ENCODE data around the gene JAZF1. TPM values are rescaled to one million over a fixed set of nuclear protein-coding genes. Genes with fewer than 3 reads are reported as not detected.

Gene JAZF1
- polyA plus RNA-seq, 2 donors: 1.6 to 3.5 TPM

GRCh38 chr7:28180031-28180363, 598 bp downstream of the JAZF1 start:
- H3K27ac ChIP-seq (ENCODE audit: low read depth in 2 of 2, low read length in 1 of 2): peak overlapping the region; percentile 42 to 87
- no peaks in the 10 kb centered on the region for H3K36me3 ChIP-seq (ENCODE audit: control insufficient read depth in 2 of 2, insufficient read depth in 2 of 2, low read length in 1 of 2)
- no peaks in the 10 kb centered on the region for H3K4me1 ChIP-seq (ENCODE audit: control insufficient read depth in 2 of 2, insufficient read depth in 2 of 2, low read length in 1 of 2)
- H3K9me3 ChIP-seq (ENCODE audit: control insufficient read depth in 2 of 2, insufficient read depth in 1 of 2, low read depth in 1 of 2, low read length in 1 of 2): no peaks in the 10 kb centered on the region
- peak overlapping the region; percentile 65 to 94 for H3K4me3 ChIP-seq (ENCODE audit: low read depth in 1 of 2, low read length in 2 of 2)
- WGBS, 2 donors: 0 to 3% methylated on average over 3 to 55 of the region's 55 CpGs
- no peaks in the 10 kb centered on the region for H3K27me3 ChIP-seq (ENCODE audit: control insufficient read depth in 1 of 2, insufficient read depth in 2 of 2, low read length in 2 of 2)

- H3K4me1 ChIP-seq (ENCODE audit: control insufficient read depth in 2 of 2, insufficient read depth in 2 of 2, low read length in 1 of 2): no peaks in the 10 kb centered on the region
- no peaks in the 10 kb centered on the region for H3K9me3 ChIP-seq (ENCODE audit: control insufficient read depth in 2 of 2, insufficient read depth in 1 of 2, low read depth in 1 of 2, low read length in 1 of 2)
- 2% methylated on average over 53 to 96 of the region's 96 CpGs for WGBS, 2 donors
- H3K27me3 ChIP-seq (ENCODE audit: control insufficient read depth in 1 of 2, insufficient read depth in 2 of 2, low read length in 2 of 2): no peaks in the 10 kb centered on the region
- no peaks in the 10 kb centered on the region for H3K36me3 ChIP-seq (ENCODE audit: control insufficient read depth in 2 of 2, insufficient read depth in 2 of 2, low read length in 1 of 2)
- H3K4me3 ChIP-seq (ENCODE audit: low read depth in 1 of 2, low read length in 2 of 2): peak overlapping the region; percentile 65 to 94
- peak overlapping the region; percentile 42 to 87 for H3K27ac ChIP-seq (ENCODE audit: low read depth in 2 of 2, low read length in 1 of 2)
These were observed 1.2 kb downstream of the JAZF1 start for GRCh38 chr7:28179120-28180030.

- Histone ChIP-seq H3K4me1 (ENCODE audit: control insufficient read depth in 2 of 2, insufficient read depth in 2 of 2, low read length in 1 of 2) (peaks cover 0 to under 1% of the 10 kb centered on the region in 2 donors), H3K27me3 (ENCODE audit: control insufficient read depth in 1 of 2, insufficient read depth in 2 of 2, low read length in 2 of 2) (no peaks in the 10 kb centered on the region), H3K4me3 (ENCODE audit: low read depth in 1 of 2, low read length in 2 of 2) (peak overlapping the region in 1 of 2 donors; percentile 94), H3K36me3 (ENCODE audit: control insufficient read depth in 2 of 2, insufficient read depth in 2 of 2, low read length in 1 of 2) (no peaks in the 10 kb centered on the region), H3K9me3 (ENCODE audit: control insufficient read depth in 2 of 2, insufficient read depth in 1 of 2, low read depth in 1 of 2, low read length in 1 of 2) (no peaks in the 10 kb centered on the region), H3K27ac (ENCODE audit: low read depth in 2 of 2, low read length in 1 of 2) (no peak overlapping the region)
- WGBS, 2 donors: 63 to 66% methylated on average over 5 of the region's 5 CpGs
These were observed 2.0 kb downstream of the JAZF1 start for GRCh38 chr7:28178599-28178998.

GRCh38 chr7:28177836-28178235, 2.8 kb downstream of the JAZF1 start:
- H3K36me3 ChIP-seq (ENCODE audit: control insufficient read depth in 2 of 2, insufficient read depth in 2 of 2, low read length in 1 of 2): no peaks in the 10 kb centered on the region
- 82 to 88% methylated on average over 1 of the region's 1 CpG for WGBS, 2 donors
- no peak overlapping the region for H3K27ac ChIP-seq (ENCODE audit: low read depth in 2 of 2, low read length in 1 of 2)
- H3K9me3 ChIP-seq (ENCODE audit: control insufficient read depth in 2 of 2, insufficient read depth in 1 of 2, low read depth in 1 of 2, low read length in 1 of 2): no peaks in the 10 kb centered on the region
- H3K4me3 ChIP-seq (ENCODE audit: low read depth in 1 of 2, low read length in 2 of 2): no peak overlapping the region
- no peaks in the 10 kb centered on the region for H3K27me3 ChIP-seq (ENCODE audit: control insufficient read depth in 1 of 2, insufficient read depth in 2 of 2, low read length in 2 of 2)
- peaks cover 0 to 2% of the 10 kb centered on the region in 2 donors for H3K4me1 ChIP-seq (ENCODE audit: control insufficient read depth in 2 of 2, insufficient read depth in 2 of 2, low read length in 1 of 2)

DNA sequence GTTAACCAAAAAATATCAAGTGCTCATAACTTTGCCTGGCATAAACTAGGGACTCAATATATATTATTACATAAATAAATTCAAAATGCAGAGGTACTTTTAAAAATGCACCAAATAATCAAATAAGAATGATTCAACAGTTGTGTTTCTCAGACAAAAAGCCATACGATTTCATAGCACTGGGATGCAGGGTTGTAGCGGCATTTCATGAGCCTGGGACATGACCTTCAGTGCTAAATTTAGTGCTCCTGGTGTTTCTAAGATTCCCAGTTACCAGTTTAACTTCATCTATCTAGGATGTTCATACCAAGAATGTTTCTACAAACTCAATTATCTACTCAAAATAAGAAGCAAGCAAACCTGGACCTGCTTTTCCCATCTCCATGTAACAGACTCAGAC, 4.0 kb downstream of the JAZF1 start:
- H3K4me1 ChIP-seq (ENCODE audit: control insufficient read depth in 2 of 2, insufficient read depth in 2 of 2, low read length in 1 of 2): peaks cover 0 to 2% of the 10 kb centered on the region in 2 donors
- H3K4me3 ChIP-seq (ENCODE audit: low read depth in 1 of 2, low read length in 2 of 2): no peak overlapping the region
- H3K27ac ChIP-seq (ENCODE audit: low read depth in 2 of 2, low read length in 1 of 2): no peak overlapping the region
- 77 to 80% methylated on average over 2 of the region's 2 CpGs for WGBS, 2 donors
- H3K36me3 ChIP-seq (ENCODE audit: control insufficient read depth in 2 of 2, insufficient read depth in 2 of 2, low read length in 1 of 2): no peaks in the 10 kb centered on the region
- no peaks in the 10 kb centered on the region for H3K27me3 ChIP-seq (ENCODE audit: control insufficient read depth in 1 of 2, insufficient read depth in 2 of 2, low read length in 2 of 2)
- no peaks in the 10 kb centered on the region for H3K9me3 ChIP-seq (ENCODE audit: control insufficient read depth in 2 of 2, insufficient read depth in 1 of 2, low read depth in 1 of 2, low read length in 1 of 2)

- H3K27ac ChIP-seq (ENCODE audit: low read depth in 2 of 2, low read length in 1 of 2): no peak overlapping the region
- WGBS, 2 donors: 81 to 83% methylated on average over 4 of the region's 4 CpGs
These were observed 4.4 kb downstream of the JAZF1 start for GRCh38 chr7:28176174-28176573.

GRCh38 chr7:28174901-28175661, 5.5 kb downstream of the JAZF1 start:
- Histone ChIP-seq H3K27me3 (ENCODE audit: control insufficient read depth in 1 of 2, insufficient read depth in 2 of 2, low read length in 2 of 2) (no peaks in the 10 kb centered on the region), H3K4me3 (ENCODE audit: low read depth in 1 of 2, low read length in 2 of 2) (no peak overlapping the region), H3K9me3 (ENCODE audit: control insufficient read depth in 2 of 2, insufficient read depth in 1 of 2, low read depth in 1 of 2, low read length in 1 of 2) (no peaks in the 10 kb centered on the region), H3K4me1 (ENCODE audit: control insufficient read depth in 2 of 2, insufficient read depth in 2 of 2, low read length in 1 of 2) (peaks cover 0 to 2% of the 10 kb centered on the region in 2 donors), H3K27ac (ENCODE audit: low read depth in 2 of 2, low read length in 1 of 2) (no peak overlapping the region), H3K36me3 (ENCODE audit: control insufficient read depth in 2 of 2, insufficient read depth in 2 of 2, low read length in 1 of 2) (no peaks in the 10 kb centered on the region)
- 85% methylated on average over 8 of the region's 8 CpGs for WGBS, 2 donors

More at GRCh38 chr7:28176174-28176573, 4.4 kb downstream of the JAZF1 start:
- Histone ChIP-seq H3K36me3 (ENCODE audit: control insufficient read depth in 2 of 2, insufficient read depth in 2 of 2, low read length in 1 of 2) (no peaks in the 10 kb centered on the region), H3K4me3 (ENCODE audit: low read depth in 1 of 2, low read length in 2 of 2) (no peak overlapping the region), H3K4me1 (ENCODE audit: control insufficient read depth in 2 of 2, insufficient read depth in 2 of 2, low read length in 1 of 2) (peaks cover 0 to 2% of the 10 kb centered on the region in 2 donors), H3K27me3 (ENCODE audit: control insufficient read depth in 1 of 2, insufficient read depth in 2 of 2, low read length in 2 of 2) (no peaks in the 10 kb centered on the region), H3K9me3 (ENCODE audit: control insufficient read depth in 2 of 2, insufficient read depth in 1 of 2, low read depth in 1 of 2, low read length in 1 of 2) (no peaks in the 10 kb centered on the region)

GRCh38 chr7:28174442-28174841, 6.2 kb downstream of the JAZF1 start:
- Histone ChIP-seq H3K36me3 (ENCODE audit: control insufficient read depth in 2 of 2, insufficient read depth in 2 of 2, low read length in 1 of 2) (no peaks in the 10 kb centered on the region), H3K27me3 (ENCODE audit: control insufficient read depth in 1 of 2, insufficient read depth in 2 of 2, low read length in 2 of 2) (no peaks in the 10 kb centered on the region), H3K4me3 (ENCODE audit: low read depth in 1 of 2, low read length in 2 of 2) (no peak overlapping the region), H3K9me3 (ENCODE audit: control insufficient read depth in 2 of 2, insufficient read depth in 1 of 2, low read depth in 1 of 2, low read length in 1 of 2) (no peaks in the 10 kb centered on the region), H3K27ac (ENCODE audit: low read depth in 2 of 2, low read length in 1 of 2) (no peak overlapping the region), H3K4me1 (ENCODE audit: control insufficient read depth in 2 of 2, insufficient read depth in 2 of 2, low read length in 1 of 2) (peaks cover 0 to 2% of the 10 kb centered on the region in 2 donors)
- WGBS, 2 donors: 89 to 92% methylated on average over 5 of the region's 5 CpGs

DNA sequence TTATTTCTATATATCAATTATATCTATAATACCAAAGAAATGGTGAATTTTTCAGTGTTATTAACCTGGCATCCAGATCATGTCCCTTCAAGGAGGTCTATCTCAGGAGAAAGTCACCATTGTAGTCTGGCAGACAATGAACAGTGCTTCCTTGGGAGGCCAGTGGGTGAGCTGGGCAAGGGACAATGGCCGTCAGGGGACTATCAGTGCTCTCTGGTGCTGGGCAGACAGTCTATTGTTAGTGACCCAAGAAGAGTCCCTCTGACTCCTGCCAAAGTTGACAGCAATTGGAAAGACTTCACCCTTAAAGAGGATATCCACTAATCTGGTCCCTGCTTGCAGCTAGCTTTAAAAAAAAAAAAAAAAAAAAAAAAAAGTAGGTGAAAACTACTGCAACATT, 7.1 kb downstream of the JAZF1 start:
- Histone ChIP-seq H3K9me3 (ENCODE audit: control insufficient read depth in 2 of 2, insufficient read depth in 1 of 2, low read depth in 1 of 2, low read length in 1 of 2) (no peaks in the 10 kb centered on the region), H3K27me3 (ENCODE audit: control insufficient read depth in 1 of 2, insufficient read depth in 2 of 2, low read length in 2 of 2) (no peaks in the 10 kb centered on the region), H3K27ac (ENCODE audit: low read depth in 2 of 2, low read length in 1 of 2) (no peak overlapping the region), H3K4me3 (ENCODE audit: low read depth in 1 of 2, low read length in 2 of 2) (no peak overlapping the region), H3K4me1 (ENCODE audit: control insufficient read depth in 2 of 2, insufficient read depth in 2 of 2, low read length in 1 of 2) (peaks cover 0 to 2% of the 10 kb centered on the region in 2 donors), H3K36me3 (ENCODE audit: control insufficient read depth in 2 of 2, insufficient read depth in 2 of 2, low read length in 1 of 2) (no peaks in the 10 kb centered on the region)
- WGBS, 2 donors: 79 to 83% methylated on average over 1 of the region's 1 CpG
